ENCODE measurements around the gene ARID5B. TPM values are rescaled to one million over a fixed set of nuclear protein-coding genes. Genes with fewer than 3 reads are reported as not detected.

Gene ARID5B
- total and polyA plus RNA-seq, 2 experiments from 2014 or later: 1.3 to 1.6 TPM

GRCh38 chr10:61967298-61967697 is 65.8 kb downstream of the ARID5B start:
- Mint-ChIP-seq H3K9me3 (no peaks in the 10 kb centered on the region; the same call in 2 of the 3 replicates), H3K27ac (no peak overlapping the region), H3K4me1 (peaks cover 21% of the 10 kb centered on the region), H3K36me3 (ENCODE audit: low read depth) (no peaks in the 10 kb centered on the region), H3K27me3 (ENCODE audit: insufficient read depth, low read depth, poor library complexity) (no peaks in the 10 kb centered on the region), H3K4me3 (no peak overlapping the region)
- no peaks in the 10 kb centered on the region for H3F3A ChIP-seq (replicated peaks; ENCODE audit: low read depth)
- H4K20me1 ChIP-seq (replicated peaks; ENCODE audit: insufficient read depth): no peaks in the 10 kb centered on the region
- no peaks in the 10 kb centered on the region for H3K9me2 ChIP-seq (ENCODE audit: insufficient read depth)
- no peak overlapping the region for H3K27ac ChIP-seq (ENCODE audit: low read depth)
- no peak for TF ChIP-seq ETS1 (IDR thresholded peaks at IDR 0.05)
- TF ChIP-seq CREB1 (CRISPR knock-in tag; IDR thresholded peaks at IDR 0.05; ENCODE audit: low read depth): no peak
- no peak for TF ChIP-seq CTCF (conservative IDR thresholded peaks at IDR 0.05; ENCODE audit: low read depth in 2 of 2)
- TF ChIP-seq ZNF114 (CRISPR knock-in tag; IDR thresholded peaks at IDR 0.05): no peak
- TF ChIP-seq ZNF331 (CRISPR knock-in tag; IDR thresholded peaks at IDR 0.05; ENCODE audit: low read depth): no peak
- no peak for TF ChIP-seq ZNF462 (CRISPR knock-in tag; IDR thresholded peaks at IDR 0.05)
- no peak for TF ChIP-seq EZH2phosphoT487 (IDR thresholded peaks at IDR 0.05; ENCODE audit: unreplicated experiment)
- no peak for TF ChIP-seq POLR2AphosphoS5 (IDR thresholded peaks at IDR 0.05; ENCODE audit: low read depth)
- TF ChIP-seq REST (IDR thresholded peaks at IDR 0.05; ENCODE audit: unreplicated experiment): no peak
- ATAC-seq (no peak), DNase-seq (ENCODE audit: low spot score) (no peak)
- H2AFZ ChIP-seq: no peak overlapping the region
- H3K27me3 ChIP-seq (ENCODE audit: insufficient read depth): no peaks in the 10 kb centered on the region
- H3K4me3 ChIP-seq: no peak overlapping the region
- no peak overlapping the region for H3K4me2 ChIP-seq
- no peaks in the 10 kb centered on the region for H3K36me3 ChIP-seq (ENCODE audit: insufficient read depth)
- peaks cover 27% of the 10 kb centered on the region for H3K4me1 ChIP-seq (ENCODE audit: insufficient read depth)
- H3K79me2 ChIP-seq (replicated peaks; ENCODE audit: insufficient read depth): no peaks in the 10 kb centered on the region

Data from GM23338 (cell line).